Measurements from ENCODE around the gene PCDHA4.

Gene PCDHA4

GRCh38 chr5:140862441-140863295, 55.8 kb downstream of the PCDHA4 start:
- DNase-seq: no peak

Measured in effector CD4-positive, alpha-beta T cell (primary cell).